IPS DF 4.7 (cell line): ENCODE data around the gene TCF25.
"Not testable (repeated sequence)": the region's sequence is repeated elsewhere in the genome, so short reads cannot be mapped to it uniquely, and the experiment has no call there.

ENCODE experiments used
- DNase-seq: peaks from one replicate; pipeline ENCODE4 v3.0.0-alpha.2; 2013; ENCODE audit warnings: low spot score; ENCODE audit errors: extremely low read depth

Gene TCF25

DNA sequence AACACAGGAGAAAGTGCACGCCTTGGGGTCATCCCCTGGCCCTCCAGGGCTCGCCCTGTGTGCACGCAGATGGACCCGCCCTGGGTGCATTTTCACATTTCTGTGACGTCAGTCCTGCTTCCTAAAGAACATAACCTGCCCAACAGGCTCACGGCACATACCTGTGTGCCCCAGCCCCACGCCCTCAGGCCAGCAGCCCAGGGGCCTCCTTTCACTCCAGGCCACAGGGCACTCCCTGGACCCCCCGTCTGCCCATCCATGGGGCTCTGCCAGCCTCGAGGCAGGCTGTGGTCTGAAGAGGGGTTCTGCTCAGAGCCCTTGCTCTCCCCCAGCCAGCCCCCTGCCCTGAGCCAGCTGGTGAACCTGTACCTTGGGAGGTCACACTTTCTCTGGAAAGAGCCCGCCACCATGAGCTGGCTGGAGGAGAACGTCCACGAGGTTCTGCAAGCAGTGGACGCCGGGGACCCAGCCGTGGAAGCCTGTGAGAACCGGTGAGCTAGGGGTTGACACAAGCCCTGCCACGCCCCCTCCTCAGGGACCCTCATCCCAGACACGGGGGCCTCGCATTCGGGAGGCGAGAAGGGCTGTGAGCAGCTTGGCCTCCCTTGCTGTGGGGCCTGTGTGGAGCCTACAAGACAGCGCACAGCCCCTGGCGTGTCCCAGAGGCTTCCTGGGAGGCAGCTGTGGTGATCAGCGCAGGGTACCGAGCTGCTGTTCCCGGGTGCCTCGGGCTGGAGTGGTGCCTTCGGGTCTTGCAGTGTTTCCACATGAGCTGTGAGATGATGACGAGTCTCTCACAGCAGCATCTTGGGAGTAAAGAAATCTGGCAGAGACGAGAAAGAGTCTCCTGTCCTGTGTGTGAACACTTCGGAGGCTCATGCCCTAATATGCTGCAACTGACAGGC, 31.5 kb downstream of the TCF25 start:
- no peak for DNase-seq

DNA sequence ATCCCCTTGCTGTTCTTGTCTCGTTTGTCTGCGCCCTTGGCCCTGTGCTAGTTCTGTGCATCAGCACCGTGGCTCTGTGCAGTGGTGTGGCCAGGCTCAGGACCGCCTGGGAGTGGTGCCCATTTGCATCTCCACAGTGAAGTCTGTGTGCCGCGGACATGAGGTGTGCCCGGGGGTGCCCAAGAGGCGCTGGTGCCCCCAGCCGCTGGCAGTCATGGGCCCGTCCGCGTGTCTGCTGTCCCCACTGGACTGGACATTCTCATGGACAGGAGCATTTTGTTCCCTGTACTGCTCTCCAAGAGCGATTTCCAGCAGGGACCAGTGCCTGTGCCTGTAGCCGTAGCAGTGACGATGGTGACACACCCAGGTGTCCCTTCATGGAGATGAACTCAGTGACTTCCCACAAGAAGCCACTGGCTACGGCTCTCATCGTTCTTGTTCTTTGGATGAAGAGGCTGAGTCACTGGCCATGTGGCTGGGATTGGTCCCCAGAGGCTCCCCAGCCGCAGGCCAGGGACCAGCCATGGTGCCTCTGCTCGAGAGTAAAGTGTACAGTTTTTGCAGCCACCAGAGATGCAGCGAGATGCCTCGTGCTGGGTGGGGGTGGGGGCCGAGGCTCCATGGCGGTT, 32.2 kb downstream of the TCF25 start:
- no peak for DNase-seq

DNA sequence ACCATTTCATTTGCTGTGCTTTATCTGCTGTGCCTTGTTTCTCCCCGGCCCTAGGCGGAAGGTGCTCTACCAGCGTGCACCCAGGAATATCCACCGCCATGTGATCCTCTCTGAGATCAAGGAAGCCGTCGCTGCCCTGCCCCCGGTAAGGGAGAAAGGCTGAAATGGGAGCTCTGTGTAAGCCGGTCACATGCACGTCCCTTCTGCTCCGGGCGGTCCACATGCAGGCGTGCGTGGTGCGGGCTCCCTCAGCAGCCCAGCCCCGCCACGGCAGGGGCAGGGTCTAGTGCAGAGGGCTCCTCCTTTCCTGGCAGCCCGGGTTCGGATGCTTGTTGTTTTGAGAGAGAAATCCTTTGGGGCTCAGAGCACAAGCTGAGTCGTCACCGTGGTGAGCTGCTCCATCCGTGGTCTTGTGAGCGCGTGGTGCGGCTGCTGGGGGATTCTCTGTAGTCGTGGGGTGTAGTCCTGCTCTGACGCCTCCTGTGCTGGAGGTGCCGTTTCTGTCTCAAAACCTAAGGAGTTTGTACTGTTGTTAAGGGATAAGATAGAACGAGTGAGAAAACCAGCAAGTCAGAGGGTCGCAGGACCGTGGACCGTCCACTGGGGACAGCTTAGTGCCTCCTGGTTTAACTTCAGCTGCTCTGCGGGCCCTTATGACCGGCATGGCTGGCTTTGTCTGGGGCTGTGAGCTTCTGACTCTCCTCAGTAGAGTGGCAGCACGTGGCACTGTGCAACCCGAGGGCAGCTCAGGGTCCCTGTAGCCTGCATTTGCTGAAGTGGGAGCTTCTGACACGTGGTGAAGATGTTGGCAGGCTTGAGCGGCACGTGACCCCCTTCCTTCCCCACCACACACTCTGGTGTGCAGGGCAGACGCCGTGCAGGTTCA, 33.0 kb downstream of the TCF25 start:
- no peak for DNase-seq

DNA sequence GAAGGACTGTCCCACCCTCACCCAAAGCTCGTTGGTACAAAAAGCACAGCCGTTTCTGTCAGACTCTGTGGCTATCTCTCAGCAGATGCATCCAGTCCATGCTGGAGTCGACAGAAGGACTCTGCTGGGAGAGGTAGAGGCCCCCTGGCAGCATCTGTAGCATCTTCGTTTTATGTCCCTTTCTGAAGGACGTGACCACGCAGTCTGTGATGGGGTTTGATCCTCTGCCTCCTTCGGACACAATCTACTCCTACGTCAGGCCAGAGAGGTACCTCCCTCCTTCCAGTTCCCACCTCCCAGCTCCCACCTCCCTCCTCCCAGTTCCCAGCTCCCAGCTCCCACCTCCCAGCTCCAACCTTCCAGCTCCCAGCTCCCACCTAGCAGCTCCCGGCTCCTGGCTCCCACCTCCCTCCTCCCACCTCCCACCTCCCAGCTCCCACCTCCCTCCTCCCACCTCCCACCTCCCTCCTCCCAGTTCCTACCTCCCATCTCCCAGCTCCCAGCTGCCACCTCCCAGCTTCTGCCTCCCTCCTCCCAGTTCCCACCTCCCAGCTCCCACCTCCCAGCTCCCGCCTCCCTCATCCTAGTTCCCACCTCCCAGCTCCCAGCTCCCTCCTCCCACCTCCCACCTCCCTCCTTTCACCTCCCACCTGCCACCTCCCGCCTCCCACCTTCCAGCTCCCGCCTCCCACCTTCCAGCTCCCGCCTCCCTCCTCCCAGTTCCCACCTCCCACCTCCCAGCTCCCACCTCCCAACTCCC, 33.8 kb downstream of the TCF25 start:
- no peak for DNase-seq

DNA sequence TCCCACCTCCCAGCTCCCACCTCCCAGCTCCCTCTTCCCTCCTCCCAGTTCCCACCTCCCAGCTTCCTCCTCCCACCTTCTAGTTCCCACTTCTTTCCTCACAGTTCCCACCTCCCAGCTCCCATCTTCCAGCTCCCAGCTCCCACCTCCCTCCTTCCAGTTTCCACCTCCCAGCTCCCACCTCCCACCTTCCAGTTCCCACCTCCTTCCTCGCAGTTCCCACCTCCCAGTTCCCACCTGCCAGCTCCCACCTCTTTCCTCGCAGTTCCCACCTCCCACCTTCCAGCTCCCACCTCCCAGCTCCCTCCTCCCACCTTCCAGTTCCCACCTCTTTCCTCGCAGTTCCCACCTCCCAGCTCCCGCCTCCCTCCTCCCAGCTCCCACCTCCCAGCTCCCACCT, 34.8 kb downstream of the TCF25 start:
- DNase-seq: no peak

DNA sequence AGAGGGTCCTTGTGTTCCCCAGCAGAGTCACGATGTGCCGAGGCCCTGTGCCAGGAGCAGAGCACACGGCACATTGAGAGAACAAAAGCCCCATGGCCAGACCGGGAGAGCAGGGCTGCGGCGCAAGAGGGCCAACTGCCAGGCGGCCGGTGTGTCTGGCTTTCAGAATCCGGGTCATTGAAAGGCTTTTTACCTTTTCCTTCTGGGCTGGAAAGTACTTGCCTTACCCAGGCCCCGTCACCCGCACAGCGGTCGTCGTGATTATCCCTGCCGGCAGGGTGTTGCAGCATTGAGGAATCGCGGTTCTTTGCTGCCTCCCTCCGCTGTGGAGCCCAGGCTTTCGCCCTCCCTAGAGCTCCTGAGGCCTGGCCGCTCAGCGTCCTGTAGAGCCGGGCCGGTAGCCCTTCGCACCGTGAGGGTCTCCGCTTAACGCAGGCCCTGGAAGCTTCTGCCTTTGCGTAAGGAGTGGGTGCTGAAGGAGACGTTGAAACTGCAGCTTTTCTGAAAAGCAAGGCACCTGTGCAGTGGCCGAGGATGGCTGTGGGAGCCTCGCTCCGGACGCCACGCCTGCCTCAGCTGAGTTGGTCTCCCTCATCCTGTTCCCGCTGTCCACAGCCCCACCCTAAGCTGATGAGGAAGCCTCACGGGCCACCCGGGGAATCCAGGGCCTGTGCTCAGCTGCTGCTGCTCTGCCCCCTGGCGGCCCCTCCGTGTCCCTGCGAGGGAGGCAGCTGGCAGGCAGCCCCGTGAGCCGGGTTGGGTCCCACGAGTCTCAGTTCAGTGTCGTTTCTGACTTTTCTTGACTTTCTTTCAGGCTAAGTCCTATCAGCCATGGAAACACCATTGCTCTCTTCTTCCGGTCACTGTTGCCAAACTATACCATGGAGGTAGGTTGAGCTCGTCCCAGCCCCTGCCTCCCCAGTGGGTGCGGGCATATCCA, 36.7 kb downstream of the TCF25 start:
- DNase-seq: no peak

DNA sequence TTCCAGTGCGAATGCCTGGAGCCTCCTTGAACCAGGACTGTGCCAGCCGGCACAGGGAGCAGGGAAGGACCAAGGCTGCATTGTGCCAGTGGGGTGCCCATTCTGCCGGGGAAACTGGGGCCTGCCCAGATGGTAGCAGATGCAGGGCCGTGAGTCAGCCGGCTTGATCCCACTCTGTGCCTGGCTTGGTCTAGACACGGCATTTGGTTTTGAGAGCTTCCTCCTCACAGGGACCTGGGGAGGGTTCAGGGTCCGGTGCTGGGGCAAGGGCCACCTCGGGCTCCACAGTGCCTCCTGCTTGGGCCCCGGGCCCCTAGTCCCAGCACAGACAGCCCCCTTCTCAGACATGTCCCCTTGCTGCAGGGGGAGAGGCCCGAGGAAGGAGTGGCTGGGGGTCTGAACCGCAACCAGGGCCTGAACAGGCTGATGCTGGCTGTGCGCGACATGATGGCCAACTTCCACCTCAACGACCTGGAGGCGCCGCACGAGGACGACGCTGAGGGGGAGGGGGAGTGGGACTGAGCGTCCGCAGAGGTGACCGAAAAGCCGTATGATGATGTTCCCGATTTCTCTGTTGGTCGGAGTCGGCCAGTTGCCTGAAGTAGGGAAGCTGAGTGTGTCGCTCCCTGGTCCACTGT, 37.4 kb downstream of the TCF25 start:
- no peak for DNase-seq

DNA sequence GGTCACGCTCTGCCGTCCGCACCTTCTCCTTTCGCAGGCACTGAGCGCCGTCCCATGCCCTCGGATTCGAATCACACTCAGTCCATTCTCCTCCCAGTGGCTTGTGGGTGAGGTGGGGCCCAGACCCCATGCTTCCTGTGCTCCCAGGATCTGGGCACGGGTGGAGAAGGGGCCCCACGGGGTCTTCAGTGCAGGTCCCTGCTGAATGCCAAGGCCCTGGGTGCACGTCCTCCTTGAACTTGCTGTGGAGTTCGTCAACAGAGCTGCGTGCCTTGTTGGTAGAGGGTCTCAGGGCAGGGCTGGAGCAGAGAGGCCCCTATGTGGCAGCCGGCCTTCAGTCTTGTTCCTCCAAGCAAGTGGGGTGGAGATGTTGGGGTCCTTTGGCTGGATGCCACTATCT, 38.0 kb downstream of the TCF25 start:
- DNase-seq: no peak

DNA sequence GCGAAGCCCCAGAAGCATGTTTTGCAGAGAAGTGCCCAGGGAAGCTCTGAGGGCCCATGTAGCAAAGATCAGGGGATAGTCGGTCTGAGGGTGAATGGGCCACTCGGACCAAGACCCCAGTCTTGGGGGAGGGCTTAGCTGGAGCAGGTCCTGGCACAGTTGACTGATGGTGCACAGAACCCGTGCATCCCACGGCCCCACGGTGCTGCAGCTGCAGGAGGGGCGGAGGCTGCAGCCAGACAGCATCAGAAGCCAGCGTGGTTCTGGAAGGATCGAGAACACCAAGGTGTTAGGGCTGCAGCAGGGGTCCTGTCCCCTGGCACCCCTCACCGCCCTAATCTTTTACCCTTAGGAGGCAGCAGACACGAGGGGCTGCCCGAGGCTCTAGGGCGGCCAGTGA, 38.8 kb downstream of the TCF25 start:
- DNase-seq: no peak

DNA sequence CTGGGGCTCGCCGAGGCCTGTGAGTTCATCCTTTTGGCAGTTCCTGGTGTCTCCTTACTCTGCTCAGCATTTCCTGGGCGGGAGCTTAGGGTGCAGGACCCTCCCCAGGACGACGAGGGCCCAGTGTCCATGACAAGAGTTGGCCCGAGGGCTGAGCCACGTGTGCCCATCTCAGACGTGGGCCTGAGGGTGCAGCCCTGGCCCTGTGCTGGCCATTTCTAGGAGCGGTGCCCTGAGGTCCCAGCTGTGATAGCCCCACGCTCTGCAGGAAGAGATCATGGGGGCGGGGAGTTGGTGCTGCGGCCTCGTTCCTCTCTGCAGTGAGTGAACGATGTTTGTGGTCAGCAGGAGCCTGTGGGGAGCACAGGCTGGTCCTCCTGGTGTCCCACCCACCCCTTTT, 39.2 kb downstream of the TCF25 start:
- no peak for DNase-seq

DNA sequence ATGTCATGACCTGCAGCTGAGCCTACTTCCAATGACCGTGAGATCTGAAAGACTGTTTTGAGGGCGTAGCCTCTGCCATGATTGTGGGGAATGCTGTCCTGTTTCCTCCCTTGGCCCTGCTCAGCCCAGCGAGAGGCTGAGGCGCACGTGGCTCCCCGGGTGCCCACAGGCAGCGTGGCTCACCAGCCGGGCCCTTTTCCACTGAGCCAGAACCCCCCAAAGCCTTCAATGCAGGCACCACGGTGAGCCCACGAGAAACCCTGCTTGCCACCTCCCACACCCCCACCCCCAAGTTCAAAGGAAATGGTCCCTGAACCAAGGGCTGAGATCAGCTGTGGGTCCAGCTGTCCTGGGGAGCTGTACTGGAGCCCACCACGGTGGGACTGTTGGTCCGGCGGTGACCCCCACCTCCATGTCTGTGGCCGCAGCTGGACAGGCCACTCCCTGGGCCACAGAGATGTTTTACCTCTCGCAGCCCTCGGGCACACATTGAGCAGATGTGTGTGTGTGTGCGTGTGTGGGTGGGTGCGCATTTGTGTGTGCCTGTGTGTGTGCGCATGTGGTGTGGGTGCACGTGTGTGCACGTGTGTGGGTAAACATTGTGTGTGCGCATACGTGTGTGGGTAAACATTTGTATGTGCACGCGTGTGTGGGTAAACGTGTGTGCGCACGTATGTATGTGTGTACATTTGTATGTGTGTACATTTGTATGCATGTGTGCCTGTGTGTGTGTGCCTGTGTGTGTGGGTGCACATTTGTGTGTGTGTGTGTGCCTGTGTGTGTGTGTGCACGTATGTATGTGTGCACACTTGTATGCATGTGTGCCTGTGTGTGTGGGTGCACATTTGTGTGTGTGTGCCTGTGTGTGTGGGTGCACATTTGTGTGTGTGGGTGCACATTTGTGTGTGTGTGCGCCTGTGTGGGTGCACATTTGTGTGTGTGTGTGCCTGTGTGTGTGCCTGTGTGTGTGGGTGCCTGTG, 40.3 kb downstream of the TCF25 start:
- no peak for DNase-seq

DNA sequence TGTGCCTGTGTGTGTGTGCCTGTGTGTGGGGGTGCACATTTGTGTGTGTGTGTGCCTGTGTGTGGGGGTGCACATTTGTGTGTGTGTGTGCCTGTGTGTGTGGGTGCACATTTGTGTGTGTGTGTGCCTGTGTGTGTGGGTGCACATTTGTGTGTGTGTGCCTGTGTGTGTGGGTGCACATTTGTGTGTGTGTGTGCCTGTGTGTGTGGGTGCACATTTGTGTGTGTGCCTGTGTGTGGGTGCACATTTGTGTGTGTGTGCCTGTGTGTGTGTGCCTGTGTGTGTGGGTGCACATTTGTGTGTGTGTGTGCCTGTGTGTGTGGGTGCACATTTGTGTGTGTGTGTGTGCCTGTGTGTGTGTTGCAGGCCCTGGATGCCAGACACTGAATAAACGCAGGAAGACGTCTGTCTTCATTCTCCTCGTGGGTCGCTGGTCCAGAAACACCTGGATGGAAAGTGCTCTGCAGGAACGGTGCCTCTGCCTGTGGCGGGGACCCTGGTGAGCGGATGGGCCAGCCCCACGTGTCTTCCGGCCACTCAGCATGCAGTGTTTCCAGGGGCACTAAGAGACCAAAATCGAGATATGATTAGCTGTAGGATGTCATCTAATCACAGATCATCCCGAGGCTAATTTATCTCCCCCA, 41.4 kb downstream of the TCF25 start:
- DNase-seq: not testable (repeated sequence)

DNA sequence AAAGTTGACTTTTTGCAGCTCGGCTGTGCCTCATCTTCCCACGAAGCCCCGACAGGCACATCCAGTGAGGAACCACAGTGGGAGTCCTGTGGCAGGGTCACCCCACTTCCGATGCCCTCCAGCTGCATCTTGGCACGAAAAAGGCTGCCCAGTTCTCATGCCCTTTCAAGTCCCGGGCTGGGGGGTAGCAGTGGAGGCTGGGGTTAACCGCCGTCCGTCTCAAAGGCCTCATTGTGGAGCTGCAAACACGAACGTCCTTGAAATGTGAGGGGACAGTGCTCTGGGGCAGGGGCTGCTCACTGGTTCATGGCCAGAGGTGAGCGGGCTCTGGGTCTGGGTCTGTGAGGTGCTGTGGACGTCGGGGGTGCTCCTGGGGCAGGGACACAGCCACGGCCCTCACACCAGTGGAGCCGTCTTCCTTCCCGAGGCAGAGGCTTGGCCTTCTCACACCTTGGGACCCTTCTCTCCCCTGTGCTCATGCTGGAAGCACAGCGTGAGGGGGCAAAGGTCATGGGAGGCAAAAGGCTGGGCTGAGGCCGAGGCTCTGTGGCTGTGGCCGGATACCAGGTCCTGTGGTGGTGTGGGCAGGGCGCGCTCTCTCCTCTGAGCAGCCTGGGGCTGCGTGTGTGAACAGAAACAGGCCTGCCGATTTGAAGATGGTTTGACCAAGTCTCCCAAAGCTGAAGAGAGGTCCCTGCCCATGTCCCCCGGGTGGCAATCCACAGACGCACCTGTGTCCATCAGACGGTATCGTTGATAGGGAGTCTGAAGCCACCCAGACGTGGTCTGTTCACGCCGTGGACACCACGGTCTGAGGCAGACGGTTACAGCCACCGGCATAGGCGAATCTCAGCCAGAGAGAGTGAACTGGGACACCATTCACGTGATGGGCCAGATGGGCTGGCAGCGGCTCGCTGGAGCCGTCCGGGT, 42.2 kb downstream of the TCF25 start:
- DNase-seq: no peak

DNA sequence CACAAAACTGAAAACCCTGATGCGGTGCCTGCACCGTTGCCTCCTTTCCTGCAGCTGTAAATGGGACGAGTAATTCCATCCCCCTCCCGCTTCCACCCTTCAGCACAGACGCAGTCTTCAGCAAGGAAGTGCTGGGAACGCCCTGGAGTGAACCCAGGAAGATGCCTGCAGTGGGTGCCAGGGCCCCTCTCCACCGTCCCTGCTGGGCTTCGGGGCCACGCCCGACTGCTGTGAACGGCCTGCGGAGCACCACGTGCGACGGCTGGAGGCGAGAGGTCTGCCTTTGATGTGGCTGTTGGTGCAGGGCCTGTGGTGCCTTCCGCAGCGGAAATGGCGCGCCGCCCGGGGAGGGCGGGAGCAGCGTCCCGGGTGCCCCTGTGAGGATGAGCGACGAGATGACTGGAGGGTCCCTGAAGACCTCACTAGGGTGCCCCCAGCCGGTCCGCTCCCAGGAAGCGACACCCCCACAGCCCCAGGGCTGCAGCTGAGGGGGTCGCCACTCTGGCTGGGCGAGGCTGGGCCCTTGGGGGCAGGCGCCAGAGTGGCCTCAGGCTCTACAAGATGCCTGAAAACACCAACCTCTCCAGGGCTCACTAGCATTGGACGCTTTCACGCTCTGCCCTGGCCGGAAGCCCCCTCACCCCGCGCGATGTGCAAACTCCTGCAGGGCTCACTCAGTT, 44.5 kb downstream of the TCF25 start:
- DNase-seq: no peak

DNA sequence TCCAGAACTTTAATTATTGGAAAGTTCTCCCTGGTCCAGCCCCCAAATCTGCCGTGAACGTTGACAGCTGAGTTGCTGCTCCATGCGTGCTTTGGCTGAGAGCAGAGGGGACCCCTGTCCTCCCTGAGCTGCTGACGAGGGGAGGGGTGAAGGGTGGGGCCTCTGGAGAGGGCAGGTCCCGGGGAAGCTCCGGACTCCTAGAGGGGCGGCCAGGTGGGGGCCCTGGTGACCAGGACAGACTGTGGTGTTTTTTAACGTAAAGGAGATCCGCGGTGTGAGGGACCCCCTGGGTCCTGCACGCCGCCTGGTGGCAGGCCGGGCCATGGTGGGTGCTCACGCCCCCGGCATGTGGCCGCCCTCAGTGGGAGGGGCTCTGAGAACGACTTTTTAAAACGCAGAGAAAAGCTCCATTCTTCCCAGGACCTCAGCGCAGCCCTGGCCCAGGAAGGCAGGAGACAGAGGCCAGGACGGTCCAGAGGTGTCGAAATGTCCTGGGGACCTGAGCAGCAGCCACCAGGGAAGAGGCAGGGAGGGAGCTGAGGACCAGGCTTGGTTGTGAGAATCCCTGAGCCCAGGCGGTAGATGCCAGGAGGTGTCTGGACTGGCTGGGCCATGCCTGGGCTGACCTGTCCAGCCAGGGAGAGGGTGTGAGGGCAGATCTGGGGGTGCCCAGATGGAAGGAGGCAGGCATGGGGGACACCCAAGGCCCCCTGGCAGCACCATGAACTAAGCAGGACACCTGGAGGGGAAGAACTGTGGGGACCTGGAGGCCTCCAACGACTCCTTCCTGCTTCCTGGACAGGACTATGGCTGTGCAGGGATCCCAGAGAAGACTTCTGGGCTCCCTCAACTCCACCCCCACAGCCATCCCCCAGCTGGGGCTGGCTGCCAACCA, 45.3 kb downstream of the TCF25 start, which contains the start of gene MC1R:
Gene MC1R, plus strand, starts transcription at position 410 of the 895 bp plus-strand sequence. Its CDS starts 397 bp downstream, at position 807.
- no peak for DNase-seq
